ENCODE measurements around the gene GAS2L1. TPM values are rescaled to one million over a fixed set of nuclear protein-coding genes. Genes with fewer than 3 reads are reported as not detected.

The GAS2L1 gene
- total RNA-seq, 1 experiment from 2014 or later, result 68.8 TPM

GRCh38 chr22:29275167-29275566 lies 31.3 kb upstream of the GAS2L1 start:
- no peak overlapping the region for H3K27ac ChIP-seq (ENCODE audit: low read length)
- H3K27me3 ChIP-seq (ENCODE audit: control insufficient read depth, insufficient read depth, low read length), result no peaks in the 10 kb centered on the region
- peaks cover 65% of the 10 kb centered on the region for H3K36me3 ChIP-seq (ENCODE audit: control insufficient read depth, insufficient read depth, low read length)
- no peak overlapping the region for H3K4me3 ChIP-seq (ENCODE audit: low read depth in 2 of 2, low read length in 2 of 2)
- ChIA-PET CTCF (no interaction called here), POLR2A (no interaction called here)
- H3K9me3 ChIP-seq (ENCODE audit: control insufficient read depth, insufficient read depth, low read depth, low read length), result no peaks in the 10 kb centered on the region
- in situ Hi-C loops (cut with HindIII; ENCODE audit: low pct_unique_long_range_greater_than_20kb, low sequenced_read_pairs) (no loop called here), intact Hi-C loops (cut with micrococcal nuclease; ENCODE audit: unreplicated experiment) (no loop called here)
- H3K4me1 ChIP-seq (ENCODE audit: control insufficient read depth, insufficient read depth, low read length), result peaks cover 25% of the 10 kb centered on the region
- BruUV-seq (replicated peaks), result no TSS peak
- ATAC-seq (no peak), DNase-seq (ENCODE audit: low read depth, low spot score) (no peak)
- TF ChIP-seq POLR2AphosphoS5 (IDR thresholded peaks at IDR 0.05; ENCODE audit: low read depth, low read length), result no peak
- TF ChIP-seq, protein P1, sequence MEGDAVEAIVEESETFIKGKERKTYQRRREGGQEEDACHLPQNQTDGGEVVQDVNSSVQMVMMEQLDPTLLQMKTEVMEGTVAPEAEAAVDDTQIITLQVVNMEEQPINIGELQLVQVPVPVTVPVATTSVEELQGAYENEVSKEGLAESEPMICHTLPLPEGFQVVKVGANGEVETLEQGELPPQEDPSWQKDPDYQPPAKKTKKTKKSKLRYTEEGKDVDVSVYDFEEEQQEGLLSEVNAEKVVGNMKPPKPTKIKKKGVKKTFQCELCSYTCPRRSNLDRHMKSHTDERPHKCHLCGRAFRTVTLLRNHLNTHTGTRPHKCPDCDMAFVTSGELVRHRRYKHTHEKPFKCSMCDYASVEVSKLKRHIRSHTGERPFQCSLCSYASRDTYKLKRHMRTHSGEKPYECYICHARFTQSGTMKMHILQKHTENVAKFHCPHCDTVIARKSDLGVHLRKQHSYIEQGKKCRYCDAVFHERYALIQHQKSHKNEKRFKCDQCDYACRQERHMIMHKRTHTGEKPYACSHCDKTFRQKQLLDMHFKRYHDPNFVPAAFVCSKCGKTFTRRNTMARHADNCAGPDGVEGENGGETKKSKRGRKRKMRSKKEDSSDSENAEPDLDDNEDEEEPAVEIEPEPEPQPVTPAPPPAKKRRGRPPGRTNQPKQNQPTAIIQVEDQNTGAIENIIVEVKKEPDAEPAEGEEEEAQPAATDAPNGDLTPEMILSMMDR (IDR thresholded peaks at IDR 0.05), result no peak
- TF ChIP-seq, protein P2, sequence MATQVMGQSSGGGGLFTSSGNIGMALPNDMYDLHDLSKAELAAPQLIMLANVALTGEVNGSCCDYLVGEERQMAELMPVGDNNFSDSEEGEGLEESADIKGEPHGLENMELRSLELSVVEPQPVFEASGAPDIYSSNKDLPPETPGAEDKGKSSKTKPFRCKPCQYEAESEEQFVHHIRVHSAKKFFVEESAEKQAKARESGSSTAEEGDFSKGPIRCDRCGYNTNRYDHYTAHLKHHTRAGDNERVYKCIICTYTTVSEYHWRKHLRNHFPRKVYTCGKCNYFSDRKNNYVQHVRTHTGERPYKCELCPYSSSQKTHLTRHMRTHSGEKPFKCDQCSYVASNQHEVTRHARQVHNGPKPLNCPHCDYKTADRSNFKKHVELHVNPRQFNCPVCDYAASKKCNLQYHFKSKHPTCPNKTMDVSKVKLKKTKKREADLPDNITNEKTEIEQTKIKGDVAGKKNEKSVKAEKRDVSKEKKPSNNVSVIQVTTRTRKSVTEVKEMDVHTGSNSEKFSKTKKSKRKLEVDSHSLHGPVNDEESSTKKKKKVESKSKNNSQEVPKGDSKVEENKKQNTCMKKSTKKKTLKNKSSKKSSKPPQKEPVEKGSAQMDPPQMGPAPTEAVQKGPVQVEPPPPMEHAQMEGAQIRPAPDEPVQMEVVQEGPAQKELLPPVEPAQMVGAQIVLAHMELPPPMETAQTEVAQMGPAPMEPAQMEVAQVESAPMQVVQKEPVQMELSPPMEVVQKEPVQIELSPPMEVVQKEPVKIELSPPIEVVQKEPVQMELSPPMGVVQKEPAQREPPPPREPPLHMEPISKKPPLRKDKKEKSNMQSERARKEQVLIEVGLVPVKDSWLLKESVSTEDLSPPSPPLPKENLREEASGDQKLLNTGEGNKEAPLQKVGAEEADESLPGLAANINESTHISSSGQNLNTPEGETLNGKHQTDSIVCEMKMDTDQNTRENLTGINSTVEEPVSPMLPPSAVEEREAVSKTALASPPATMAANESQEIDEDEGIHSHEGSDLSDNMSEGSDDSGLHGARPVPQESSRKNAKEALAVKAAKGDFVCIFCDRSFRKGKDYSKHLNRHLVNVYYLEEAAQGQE (IDR thresholded peaks at IDR 0.05; ENCODE audit: insufficient read depth in 1 of 2, low read depth in 2 of 2, low read length in 1 of 2), result no peak
- no peak for TF ChIP-seq TCF7L2 (IDR thresholded peaks at IDR 0.05; ENCODE audit: low read depth, low read length)
- no peak for TF ChIP-seq SIN3A (IDR thresholded peaks at IDR 0.05; ENCODE audit: borderline replicate concordance, insufficient read depth, low read depth, low read length)

GRCh38 chr22:29275819-29276565 lies 30.5 kb upstream of the GAS2L1 start:
- Histone ChIP-seq H3K27me3 (ENCODE audit: control insufficient read depth, insufficient read depth, low read length) (no peaks in the 10 kb centered on the region), H3K9me3 (ENCODE audit: control insufficient read depth, insufficient read depth, low read depth, low read length) (no peaks in the 10 kb centered on the region), H3K27ac (ENCODE audit: low read length) (no peak overlapping the region), H3K36me3 (ENCODE audit: control insufficient read depth, insufficient read depth, low read length) (peaks cover 61% of the 10 kb centered on the region), H3K4me1 (ENCODE audit: control insufficient read depth, insufficient read depth, low read length) (peaks cover 19% of the 10 kb centered on the region), H3K4me3 (ENCODE audit: low read depth in 2 of 2, low read length in 2 of 2) (no peak overlapping the region)
- in situ Hi-C loops (cut with HindIII; ENCODE audit: low pct_unique_long_range_greater_than_20kb, low sequenced_read_pairs) (no loop called here), intact Hi-C loops (cut with micrococcal nuclease; ENCODE audit: unreplicated experiment) (no loop called here)
- no peak for TF ChIP-seq TCF7L2 (IDR thresholded peaks at IDR 0.05; ENCODE audit: low read depth, low read length)
- no peak for TF ChIP-seq SIN3A (IDR thresholded peaks at IDR 0.05; ENCODE audit: borderline replicate concordance, insufficient read depth, low read depth, low read length)
- no peak for TF ChIP-seq POLR2AphosphoS5 (IDR thresholded peaks at IDR 0.05; ENCODE audit: low read depth, low read length)
- TF ChIP-seq, protein P2 (IDR thresholded peaks at IDR 0.05; ENCODE audit: insufficient read depth in 1 of 2, low read depth in 2 of 2, low read length in 1 of 2), result no peak
- TF ChIP-seq, protein P1 (IDR thresholded peaks at IDR 0.05), result no peak
- DNase-seq (ENCODE audit: low read depth, low spot score), result no peak
- BruUV-seq (replicated peaks), result TSS peak; percentile 3
- POLR2A ChIA-PET, result no interaction called here
- no peak for ATAC-seq
- CTCF ChIA-PET, result no interaction called here
